Stimulated activated naive CD8-positive, alpha-beta T cell treated with anti-CD3 and anti-CD28 coated beads, Interleukin-15, amount 100 ng/mL, for 72 hours (primary cell): ENCODE measurements around the gene MISP.

Experiments used
- ATAC-seq: fragments of 150-1000 bp; cut with Tn5 transposase; 2 replicates; pipeline ENCODE4 v1.10.0; 2021; ENCODE audit warnings: mild to moderate bottlenecking, moderate library complexity
- DNase-seq, 2 donors: peaks; one replicate each; pipeline ENCODE4 v3.0.0; 2021 to 2022
- H3K27ac Mint-ChIP-seq, 2 donors: one replicate each; pipeline ENCODE4 v1.8.0; 2022; ENCODE audit warnings: mild to moderate bottlenecking in 2 of 2, mixed read lengths in 2 of 2, moderate library complexity in 2 of 2
- H3K27me3 Mint-ChIP-seq: one replicate; pipeline ENCODE4 v1.8.0; 2022; ENCODE audit warnings: mixed read lengths
- H3K4me1 Mint-ChIP-seq: one replicate; pipeline ENCODE4 v1.8.0; 2022; ENCODE audit warnings: mild to moderate bottlenecking, mixed read lengths
- H3K4me3 Mint-ChIP-seq, 2 donors: one replicate each; pipeline ENCODE4 v1.8.0; 2022; ENCODE audit warnings: mild to moderate bottlenecking in 2 of 2, mixed read lengths in 2 of 2, moderate library complexity in 1 of 2
- H3K9me3 Mint-ChIP-seq, 2 donors: one replicate each; pipeline ENCODE4 v1.8.0; 2022; ENCODE audit warnings: mixed read lengths in 2 of 2

The MISP gene

GRCh38 chr19:811506-812048 is 60.7 kb downstream of the MISP start:
- ATAC-seq = no peak
- H3K4me1 Mint-ChIP-seq = peaks cover 20% of the 10 kb centered on the region
- peaks cover 4 to 17% of the 10 kb centered on the region in 2 donors for H3K9me3 Mint-ChIP-seq
- no peak for DNase-seq
- peak overlapping the region in 1 of 2 donors; percentile 59 for H3K27ac Mint-ChIP-seq
- H3K4me3 Mint-ChIP-seq = no peak overlapping the region
- no peaks in the 10 kb centered on the region for H3K27me3 Mint-ChIP-seq

GRCh38 chr19:812049-812746 is 61.3 kb downstream of the MISP start:
- no peak for DNase-seq
- H3K27ac Mint-ChIP-seq = no peak overlapping the region
- H3K9me3 Mint-ChIP-seq = peaks cover 9 to 22% of the 10 kb centered on the region in 2 donors
- peak; percentile 27 for ATAC-seq
- no peaks in the 10 kb centered on the region for H3K27me3 Mint-ChIP-seq
- H3K4me1 Mint-ChIP-seq = peaks cover 14% of the 10 kb centered on the region
- H3K4me3 Mint-ChIP-seq = no peak overlapping the region

GRCh38 chr19:812747-813218 is 61.9 kb downstream of the MISP start:
- H3K4me1 Mint-ChIP-seq = peaks cover 8% of the 10 kb centered on the region
- no peak overlapping the region for H3K27ac Mint-ChIP-seq
- H3K9me3 Mint-ChIP-seq = peaks cover 9 to 22% of the 10 kb centered on the region in 2 donors
- peak; percentile 25 for ATAC-seq
- DNase-seq = no peak
- no peaks in the 10 kb centered on the region for H3K27me3 Mint-ChIP-seq
- H3K4me3 Mint-ChIP-seq = no peak overlapping the region

GRCh38 chr19:813219-814151 is 62.6 kb downstream of the MISP start:
- DNase-seq (no peak), ATAC-seq (peak; percentile 50)
- Mint-ChIP-seq H3K27me3 (no peaks in the 10 kb centered on the region), H3K4me3 (no peak overlapping the region), H3K9me3 (peaks cover 9 to 22% of the 10 kb centered on the region in 2 donors), H3K4me1 (peaks cover 6% of the 10 kb centered on the region), H3K27ac (peak overlapping the region in 1 of 2 donors; percentile 93)
